ENCODE results near the gene MACF1.

Gene MACF1

GRCh38 chr1:39295901-39296300 lies 91.4 kb downstream of the MACF1 start:
- H2AFZ ChIP-seq (ENCODE audit: insufficient read depth, low read length, poor library complexity): no peak overlapping the region
- no peak overlapping the region for H2BK12ac ChIP-seq (ENCODE audit: low read length)
- no CpG with 5 or more reads among the region's 2 CpGs for WGBS (ENCODE audit: extremely low coverage, insufficient coverage, insufficient read length)
- no peak overlapping the region for H2BK120ac ChIP-seq (ENCODE audit: insufficient read depth, low read length, poor library complexity)
- H3K4ac ChIP-seq (ENCODE audit: low read depth, low read length): no peak overlapping the region
- no peak overlapping the region for H3K18ac ChIP-seq (ENCODE audit: low read length)
- DNase-seq: no peak
- no peak overlapping the region for H4K12ac ChIP-seq (ENCODE audit: low read depth, low read length)
- H3K9me3 ChIP-seq (ENCODE audit: insufficient read depth, low read depth, low read length): no peaks in the 10 kb centered on the region
- H4K8ac ChIP-seq (ENCODE audit: low read depth, low read length): no peak overlapping the region
- H3K36me3 ChIP-seq (ENCODE audit: control insufficient read depth in 1 of 2, insufficient read depth in 2 of 2, low read length in 2 of 2): peaks cover 16 to 43% of the 10 kb centered on the region in 2 experiments
- H2BK5ac ChIP-seq (ENCODE audit: low read depth, low read length, poor library complexity): no peak overlapping the region
- H3K79me1 ChIP-seq (ENCODE audit: low read length): no peaks in the 10 kb centered on the region
- peaks cover 0 to 3% of the 10 kb centered on the region in 2 experiments for H3K4me1 ChIP-seq (ENCODE audit: control insufficient read depth in 1 of 2, insufficient read depth in 2 of 2, low read length in 2 of 2)
- no peak overlapping the region for H3K23ac ChIP-seq (ENCODE audit: low read length)
- no peaks in the 10 kb centered on the region for H3K79me2 ChIP-seq (ENCODE audit: control insufficient read depth, insufficient read depth, low read length, poor library complexity)
- H2AK5ac ChIP-seq (ENCODE audit: low read length): no peak overlapping the region
- no peak overlapping the region for H4K91ac ChIP-seq (ENCODE audit: low read depth, low read length)
- H3K4me3 ChIP-seq (ENCODE audit: low read depth, low read length): no peak overlapping the region
- H3K27ac ChIP-seq (ENCODE audit: low read depth, low read length): no peak overlapping the region
- H3K9ac ChIP-seq (ENCODE audit: low read length): no peak overlapping the region
- no peak overlapping the region for H3K4me2 ChIP-seq (ENCODE audit: low read length)
- no peak overlapping the region for H3K14ac ChIP-seq (ENCODE audit: low read length)
- no peaks in the 10 kb centered on the region for H3K27me3 ChIP-seq (ENCODE audit: insufficient read depth, low read length)

DNA sequence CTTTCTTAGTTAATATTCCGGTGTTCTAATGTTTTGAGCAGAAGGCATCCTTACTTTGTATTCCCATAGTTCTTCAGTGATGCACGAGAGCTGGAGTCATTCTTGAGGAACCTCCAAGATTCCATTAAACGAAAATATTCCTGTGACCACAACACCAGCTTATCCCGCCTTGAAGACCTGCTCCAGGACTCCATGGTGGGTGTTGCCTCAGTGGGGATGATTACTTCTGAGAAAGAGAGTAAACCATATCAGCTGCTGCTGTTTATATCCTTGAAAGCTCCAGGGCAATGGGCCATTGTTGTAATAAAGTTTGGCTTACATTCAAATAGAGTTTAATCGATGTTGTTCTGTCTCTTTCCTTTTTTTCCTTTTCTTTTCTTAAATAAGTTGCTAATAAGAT lies 93.1 kb downstream of the MACF1 start:
- Histone ChIP-seq H3K27ac (ENCODE audit: low read depth, low read length) (no peak overlapping the region), H4K12ac (ENCODE audit: low read depth, low read length) (no peak overlapping the region), H3K27me3 (ENCODE audit: insufficient read depth, low read length) (no peaks in the 10 kb centered on the region), H3K4me1 (ENCODE audit: control insufficient read depth in 1 of 2, insufficient read depth in 2 of 2, low read length in 2 of 2) (peaks cover 0 to 3% of the 10 kb centered on the region in 2 experiments), H3K79me1 (ENCODE audit: low read length) (no peaks in the 10 kb centered on the region), H3K18ac (ENCODE audit: low read length) (no peak overlapping the region), H2BK12ac (ENCODE audit: low read length) (no peak overlapping the region), H3K9me3 (ENCODE audit: insufficient read depth, low read depth, low read length) (no peaks in the 10 kb centered on the region), H3K4ac (ENCODE audit: low read depth, low read length) (no peak overlapping the region), H3K23ac (ENCODE audit: low read length) (no peak overlapping the region), H2BK5ac (ENCODE audit: low read depth, low read length, poor library complexity) (no peak overlapping the region), H3K4me3 (ENCODE audit: low read depth, low read length) (no peak overlapping the region), H4K8ac (ENCODE audit: low read depth, low read length) (no peak overlapping the region), H3K36me3 (ENCODE audit: control insufficient read depth in 1 of 2, insufficient read depth in 2 of 2, low read length in 2 of 2) (peaks cover 23 to 42% of the 10 kb centered on the region in 2 experiments), H2AFZ (ENCODE audit: insufficient read depth, low read length, poor library complexity) (no peak overlapping the region), H3K4me2 (ENCODE audit: low read length) (no peak overlapping the region), H2BK120ac (ENCODE audit: insufficient read depth, low read length, poor library complexity) (no peak overlapping the region), H3K79me2 (ENCODE audit: control insufficient read depth, insufficient read depth, low read length, poor library complexity) (no peaks in the 10 kb centered on the region), H3K9ac (ENCODE audit: low read length) (no peak overlapping the region), H2AK5ac (ENCODE audit: low read length) (no peak overlapping the region), H4K91ac (ENCODE audit: low read depth, low read length) (no peak overlapping the region), H3K14ac (ENCODE audit: low read length) (no peak overlapping the region)
- DNase-seq: no peak
- WGBS (ENCODE audit: extremely low coverage, insufficient coverage, insufficient read length): no CpG with 5 or more reads among the region's 5 CpGs

GRCh38 chr1:39301606-39302005 lies 97.1 kb downstream of the MACF1 start:
- DNase-seq: no peak
- Histone ChIP-seq H3K4me2 (ENCODE audit: low read length) (no peak overlapping the region), H3K14ac (ENCODE audit: low read length) (no peak overlapping the region), H3K4ac (ENCODE audit: low read depth, low read length) (no peak overlapping the region), H2BK12ac (ENCODE audit: low read length) (no peak overlapping the region), H2BK5ac (ENCODE audit: low read depth, low read length, poor library complexity) (no peak overlapping the region), H3K9me3 (ENCODE audit: insufficient read depth, low read depth, low read length) (no peaks in the 10 kb centered on the region), H4K12ac (ENCODE audit: low read depth, low read length) (no peak overlapping the region), H2AFZ (ENCODE audit: insufficient read depth, low read length, poor library complexity) (no peak overlapping the region), H3K4me3 (ENCODE audit: low read depth, low read length) (no peak overlapping the region), H4K8ac (ENCODE audit: low read depth, low read length) (no peak overlapping the region), H3K9ac (ENCODE audit: low read length) (no peak overlapping the region), H3K36me3 (ENCODE audit: control insufficient read depth in 1 of 2, insufficient read depth in 2 of 2, low read length in 2 of 2) (peaks cover 30 to 31% of the 10 kb centered on the region in 2 experiments), H3K79me2 (ENCODE audit: control insufficient read depth, insufficient read depth, low read length, poor library complexity) (no peaks in the 10 kb centered on the region), H3K18ac (ENCODE audit: low read length) (no peak overlapping the region), H3K27ac (ENCODE audit: low read depth, low read length) (no peak overlapping the region), H3K4me1 (ENCODE audit: control insufficient read depth in 1 of 2, insufficient read depth in 2 of 2, low read length in 2 of 2) (peaks cover 0 to 3% of the 10 kb centered on the region in 2 experiments), H3K23ac (ENCODE audit: low read length) (no peak overlapping the region), H2AK5ac (ENCODE audit: low read length) (no peak overlapping the region), H3K79me1 (ENCODE audit: low read length) (no peaks in the 10 kb centered on the region), H4K91ac (ENCODE audit: low read depth, low read length) (no peak overlapping the region), H2BK120ac (ENCODE audit: insufficient read depth, low read length, poor library complexity) (no peak overlapping the region), H3K27me3 (ENCODE audit: insufficient read depth, low read length) (no peaks in the 10 kb centered on the region)
- no CpG with 5 or more reads among the region's 5 CpGs for WGBS (ENCODE audit: extremely low coverage, insufficient coverage, insufficient read length)

- H2BK5ac ChIP-seq (ENCODE audit: low read depth, low read length, poor library complexity): no peak overlapping the region
- H4K8ac ChIP-seq (ENCODE audit: low read depth, low read length): no peak overlapping the region
- H3K4ac ChIP-seq (ENCODE audit: low read depth, low read length): no peak overlapping the region
- no peak overlapping the region for H3K18ac ChIP-seq (ENCODE audit: low read length)
- H4K91ac ChIP-seq (ENCODE audit: low read depth, low read length): no peak overlapping the region
- H2BK120ac ChIP-seq (ENCODE audit: insufficient read depth, low read length, poor library complexity): no peak overlapping the region
- H2AK5ac ChIP-seq (ENCODE audit: low read length): no peak overlapping the region
- no peak overlapping the region for H3K4me3 ChIP-seq (ENCODE audit: low read depth, low read length)
- H3K27ac ChIP-seq (ENCODE audit: low read depth, low read length): no peak overlapping the region
- H3K79me2 ChIP-seq (ENCODE audit: control insufficient read depth, insufficient read depth, low read length, poor library complexity): no peaks in the 10 kb centered on the region
- no peak overlapping the region for H2AFZ ChIP-seq (ENCODE audit: insufficient read depth, low read length, poor library complexity)
- H3K4me2 ChIP-seq (ENCODE audit: low read length): no peak overlapping the region
- H3K9ac ChIP-seq (ENCODE audit: low read length): no peak overlapping the region
- no peak overlapping the region for H2BK12ac ChIP-seq (ENCODE audit: low read length)
- peaks cover 23 to 36% of the 10 kb centered on the region in 2 experiments for H3K36me3 ChIP-seq (ENCODE audit: control insufficient read depth in 1 of 2, insufficient read depth in 2 of 2, low read length in 2 of 2)
- no peak for DNase-seq
- no peak overlapping the region for H3K14ac ChIP-seq (ENCODE audit: low read length)
- no CpG with 5 or more reads among the region's 2 CpGs for WGBS (ENCODE audit: extremely low coverage, insufficient coverage, insufficient read length)
- H3K23ac ChIP-seq (ENCODE audit: low read length): no peak overlapping the region
- H4K12ac ChIP-seq (ENCODE audit: low read depth, low read length): no peak overlapping the region
- no peaks in the 10 kb centered on the region for H3K79me1 ChIP-seq (ENCODE audit: low read length)
- no peaks in the 10 kb centered on the region for H3K4me1 ChIP-seq (ENCODE audit: control insufficient read depth in 1 of 2, insufficient read depth in 2 of 2, low read length in 2 of 2)
- no peaks in the 10 kb centered on the region for H3K9me3 ChIP-seq (ENCODE audit: insufficient read depth, low read depth, low read length)
- no peaks in the 10 kb centered on the region for H3K27me3 ChIP-seq (ENCODE audit: insufficient read depth, low read length)
These were observed 101.1 kb downstream of the MACF1 start for GRCh38 chr1:39305555-39305954.
